ENCODE results near the gene ELP4.
"Not testable (repeated sequence)": the region's sequence is repeated elsewhere in the genome, so short reads cannot be mapped to it uniquely, and the experiment has no call there.

- not testable (repeated sequence) for TF ChIP-seq CTCF (IDR thresholded peaks at IDR 0.05; ENCODE audit: insufficient read depth, low read length, poor library complexity, severe bottlenecking); EZH2phosphoT487 (conservative IDR thresholded peaks at IDR 0.05; ENCODE audit: low read length)
These were observed 163.5 kb downstream of the ELP4 start for GRCh38 chr11:31673108-31673507.

Data from SU-DHL-6 (cell line).